NCI-H748 (cell line): Measurements from ENCODE around the gene UHMK1.
A peak's percentile ranks its signal among the peaks of the same experiment; 100 is the strongest.

Source experiments
- DNase-seq: peaks from one replicate; lab custom pipeline; 2025; ENCODE audit not compliant: unreplicated experiment; lab: John Stamatoyannopoulos, UW

Gene UHMK1

DNA sequence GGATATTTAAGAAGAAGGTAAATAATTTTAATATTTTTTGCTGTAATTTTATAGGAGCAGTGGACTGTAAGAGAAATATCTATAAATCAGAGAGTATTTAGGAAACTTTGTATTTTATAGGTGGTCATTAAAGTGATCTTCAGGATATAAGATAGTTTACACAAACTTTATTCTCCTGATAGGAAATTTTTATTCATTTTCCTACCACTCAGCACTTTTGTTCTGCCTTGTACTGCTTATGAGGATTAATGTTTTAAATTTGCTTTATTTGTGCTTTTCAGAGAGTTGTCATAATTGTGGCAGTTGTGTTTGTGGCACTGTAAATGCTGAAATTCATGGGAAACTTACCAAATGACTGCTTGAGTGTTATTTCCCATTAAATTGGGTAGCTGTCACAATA lies 29.7 kb downstream of the UHMK1 start:
- no peak for DNase-seq

DNA sequence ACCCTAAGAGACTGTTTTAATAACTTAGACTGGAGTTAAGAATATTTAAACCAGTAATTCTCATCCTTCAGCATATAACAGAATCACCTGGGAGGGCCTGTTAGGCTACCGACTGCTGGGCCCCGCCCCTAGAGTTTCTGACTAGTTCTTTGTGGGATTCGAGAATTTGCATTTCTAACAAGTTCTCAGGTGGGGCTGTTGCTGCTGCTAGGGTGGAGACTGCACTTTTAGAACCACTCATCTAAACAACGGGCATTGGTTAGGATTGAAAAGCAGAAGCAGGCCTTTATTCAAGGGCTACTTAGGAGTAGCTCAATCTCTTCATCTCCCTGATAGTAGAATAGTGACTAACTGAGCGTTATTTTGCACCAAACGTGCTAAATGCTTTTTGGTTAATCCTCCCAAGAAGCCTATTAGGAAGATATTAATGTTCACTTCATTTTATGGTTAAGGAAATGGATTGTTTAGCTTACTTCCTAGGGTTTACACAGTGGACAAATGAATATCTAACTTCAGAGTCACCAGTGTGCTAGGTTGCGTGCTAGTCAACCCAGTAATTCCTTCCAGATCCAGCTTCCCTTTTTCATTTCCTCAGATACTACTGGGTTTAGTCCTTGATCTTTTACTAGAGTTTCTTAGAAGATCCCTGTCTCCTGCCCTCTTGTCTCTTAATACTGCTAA lies 32.8 kb downstream of the UHMK1 start:
- no peak for DNase-seq

DNA sequence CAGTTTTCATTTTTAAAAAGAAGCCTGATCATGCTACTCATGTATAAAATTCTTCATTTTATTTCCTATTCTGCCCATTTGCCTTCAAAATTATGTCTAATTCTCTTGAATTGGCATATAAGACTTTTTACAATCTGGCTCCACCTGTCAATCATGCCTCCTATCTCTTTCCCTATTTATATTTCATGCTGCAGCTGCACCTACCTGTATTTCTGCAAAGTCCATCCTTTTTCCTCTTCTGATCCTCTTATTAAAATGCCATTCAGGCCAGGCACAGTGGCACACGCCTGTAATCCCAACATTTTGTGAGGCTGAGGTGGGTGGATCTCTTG lies 33.3 kb downstream of the UHMK1 start:
- DNase-seq, result no peak

DNA sequence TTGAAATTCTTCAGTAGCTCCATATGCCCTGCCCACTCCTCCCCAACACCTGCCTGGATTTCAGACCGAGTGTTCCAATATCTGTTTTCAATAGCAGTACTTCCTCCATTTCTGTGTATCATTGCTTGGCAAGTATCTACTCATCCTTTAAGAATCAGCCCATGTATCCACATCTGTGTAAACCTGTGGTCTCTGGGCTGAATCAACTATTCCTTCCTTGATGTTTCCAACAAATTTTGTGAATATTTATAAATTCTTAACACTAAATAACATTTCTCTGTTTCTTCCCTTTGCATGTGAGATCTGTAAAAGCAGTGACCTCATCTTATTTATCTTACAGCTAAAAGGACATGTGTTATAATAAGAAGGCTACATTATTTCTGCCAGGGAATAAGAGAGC lies 37.9 kb downstream of the UHMK1 start:
- no peak for DNase-seq

DNA sequence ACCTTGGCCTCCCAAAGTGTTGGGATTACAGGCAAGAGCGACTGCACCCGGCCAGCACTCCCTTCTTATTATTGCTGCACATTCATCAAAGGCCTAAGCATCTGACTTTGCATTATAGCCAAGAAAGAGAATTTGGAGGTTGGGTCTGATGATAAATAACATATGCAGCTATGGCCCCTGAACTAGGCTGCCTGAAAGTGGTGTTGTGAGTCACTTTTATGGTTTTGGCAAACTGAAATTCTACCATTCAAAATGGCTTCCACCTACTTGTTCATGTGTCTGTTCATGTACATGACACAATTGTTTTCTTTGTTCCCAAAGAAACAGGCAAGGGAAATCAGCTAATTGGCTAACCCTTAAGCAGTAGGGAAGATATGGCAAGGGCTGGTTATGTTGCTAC lies 38.9 kb downstream of the UHMK1 start:
- DNase-seq, result no peak

DNA sequence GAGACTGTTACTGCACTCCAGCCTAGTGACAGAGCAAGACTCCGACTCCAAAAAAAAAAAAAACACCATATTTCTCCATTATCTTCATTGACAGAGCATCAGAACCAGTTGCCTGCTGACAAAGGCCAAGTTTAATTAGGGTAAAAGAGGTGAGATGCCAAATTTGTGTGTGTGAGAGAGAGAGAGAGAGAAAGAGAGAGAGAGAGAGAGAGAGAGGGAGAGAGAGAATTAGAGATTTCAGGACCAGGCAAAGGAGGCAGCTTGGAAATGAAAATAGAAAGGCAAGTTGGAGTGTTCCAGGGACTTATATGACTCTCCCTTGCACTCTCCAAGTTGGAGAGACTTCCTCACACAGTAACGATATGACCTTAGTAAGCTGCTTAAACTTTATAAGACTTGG lies 39.6 kb downstream of the UHMK1 start:
- DNase-seq, result no peak

DNA sequence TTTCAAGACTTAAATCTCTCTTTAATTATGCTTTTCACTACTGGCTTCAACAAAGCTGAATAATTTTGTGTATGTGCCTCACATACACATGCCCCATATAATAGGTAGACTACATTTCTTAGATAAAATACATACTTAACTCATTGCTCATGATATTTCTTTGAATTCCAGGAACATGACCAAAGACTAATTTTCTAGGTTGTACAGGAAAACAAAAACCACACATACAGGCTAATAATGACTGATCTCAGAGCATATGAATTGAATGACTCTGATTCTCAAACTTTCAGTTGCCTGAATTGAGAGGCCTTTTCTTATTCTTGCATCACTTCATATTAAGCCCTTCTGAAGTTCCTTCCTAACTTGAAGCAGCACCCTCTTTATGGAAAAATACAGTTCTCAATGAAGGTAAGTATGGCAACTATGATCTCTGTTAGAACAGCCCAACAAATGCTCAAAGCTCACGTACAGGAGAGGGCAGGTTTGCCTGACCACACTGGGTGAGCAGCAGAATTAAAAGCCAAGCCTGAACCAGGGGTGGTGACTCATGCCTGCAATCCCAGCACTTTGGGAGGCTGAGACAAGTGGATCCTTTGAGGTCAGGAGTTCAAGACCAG lies 41.3 kb downstream of the UHMK1 start:
- no peak for DNase-seq

DNA sequence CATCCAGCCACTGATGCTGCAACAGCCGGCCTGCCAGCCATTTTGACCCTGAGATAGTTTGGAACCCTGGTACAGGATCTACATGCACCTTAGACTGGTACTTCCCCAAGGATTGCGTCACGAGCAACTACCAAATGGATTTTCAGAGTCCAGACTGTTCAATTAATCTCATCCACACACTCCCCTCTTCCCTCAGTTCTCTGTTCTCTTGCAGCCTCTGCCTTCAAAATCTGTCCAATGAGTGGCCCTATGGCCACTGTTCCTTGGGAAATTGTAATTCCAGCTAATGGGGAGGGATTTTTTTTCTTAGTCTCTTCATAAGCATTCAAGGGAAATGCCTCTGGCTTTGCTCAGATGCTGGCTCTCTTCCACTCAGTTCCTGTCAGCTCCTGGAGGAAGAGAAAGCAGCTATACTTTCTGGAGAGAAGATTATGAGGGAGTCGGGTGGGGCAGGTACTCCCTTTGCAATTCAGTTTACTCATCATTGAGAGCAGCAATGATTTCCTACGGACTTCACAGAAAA lies 44.1 kb downstream of the UHMK1 start:
- DNase-seq, result no peak

DNA sequence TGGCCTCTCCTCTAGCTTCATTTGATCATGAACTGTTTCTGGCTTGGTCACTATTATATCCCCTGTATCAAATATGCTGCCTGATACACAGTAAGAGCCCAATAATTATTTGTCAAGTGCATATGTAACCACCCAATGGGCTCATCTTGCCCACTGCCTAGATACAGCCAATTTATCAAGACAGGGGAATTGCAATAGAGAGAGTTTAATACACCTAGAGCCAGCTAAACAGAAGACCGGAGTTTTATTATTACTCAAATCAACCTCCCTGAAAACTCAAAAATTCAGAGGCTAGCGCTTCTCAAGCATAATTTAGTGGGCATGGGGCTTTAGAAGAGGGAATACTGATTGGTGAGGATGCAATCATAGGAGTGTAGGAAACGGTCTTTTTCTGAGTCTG lies 45.6 kb downstream of the UHMK1 start:
- DNase-seq, result no peak

DNA sequence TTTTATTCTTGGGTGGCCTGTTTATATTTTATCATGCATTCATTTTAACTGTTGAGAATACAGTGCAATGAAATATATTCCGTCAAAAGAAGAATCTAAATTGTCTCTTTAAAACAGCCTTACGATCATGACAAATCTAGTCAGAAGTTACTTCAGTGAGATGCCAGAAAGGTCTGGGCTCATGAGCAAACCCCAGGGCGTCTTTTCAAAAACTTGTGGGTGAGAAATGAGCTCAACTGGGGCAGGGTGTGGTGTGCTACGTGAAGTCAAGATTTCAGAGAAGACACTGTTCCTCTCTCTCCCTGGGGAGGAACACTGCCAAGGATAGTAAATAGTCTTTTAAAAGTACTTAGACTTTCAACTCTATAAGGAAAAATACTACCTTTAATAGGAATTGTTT lies 50.6 kb downstream of the UHMK1 start:
- no peak for DNase-seq

DNA sequence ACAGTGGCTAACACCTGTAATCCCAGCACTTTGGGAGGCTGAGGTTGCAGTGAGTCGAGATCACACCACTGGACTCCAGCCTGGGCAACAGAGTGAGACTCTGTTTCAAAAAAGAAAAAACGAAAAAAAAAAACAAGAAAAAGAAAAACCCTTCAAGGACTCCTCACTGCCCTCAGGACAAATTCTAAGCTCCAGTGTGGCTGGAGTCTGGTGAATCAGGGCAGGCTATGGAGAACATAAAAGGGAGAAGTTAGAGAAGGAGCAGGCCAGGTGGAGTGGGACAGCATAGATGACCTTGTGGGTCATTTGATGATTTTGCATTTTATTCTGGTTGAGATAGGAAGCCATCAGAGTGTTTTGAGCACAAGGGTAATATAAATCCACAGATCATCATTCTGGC lies 51.4 kb downstream of the UHMK1 start:
- DNase-seq, result no peak

DNA sequence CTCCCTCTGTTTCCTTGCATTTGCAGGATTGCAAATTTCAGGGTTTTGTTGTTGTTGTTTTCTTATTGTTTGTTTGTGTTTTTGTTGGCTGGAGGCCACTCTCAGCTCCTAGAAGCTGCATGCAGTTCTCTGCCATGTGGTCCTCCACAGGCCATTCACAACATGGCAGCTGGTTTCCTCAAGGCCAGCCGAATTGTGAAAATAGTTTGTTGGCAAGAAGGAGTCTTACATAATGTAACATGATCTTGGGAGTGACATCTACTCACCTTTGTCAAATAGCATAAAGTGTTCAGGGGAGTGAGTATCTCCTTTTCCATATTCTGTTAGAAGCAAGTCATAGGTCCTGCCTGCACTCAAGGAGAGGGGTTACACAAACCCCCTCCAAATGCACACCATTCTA lies 53.3 kb downstream of the UHMK1 start:
- no peak for DNase-seq

DNA sequence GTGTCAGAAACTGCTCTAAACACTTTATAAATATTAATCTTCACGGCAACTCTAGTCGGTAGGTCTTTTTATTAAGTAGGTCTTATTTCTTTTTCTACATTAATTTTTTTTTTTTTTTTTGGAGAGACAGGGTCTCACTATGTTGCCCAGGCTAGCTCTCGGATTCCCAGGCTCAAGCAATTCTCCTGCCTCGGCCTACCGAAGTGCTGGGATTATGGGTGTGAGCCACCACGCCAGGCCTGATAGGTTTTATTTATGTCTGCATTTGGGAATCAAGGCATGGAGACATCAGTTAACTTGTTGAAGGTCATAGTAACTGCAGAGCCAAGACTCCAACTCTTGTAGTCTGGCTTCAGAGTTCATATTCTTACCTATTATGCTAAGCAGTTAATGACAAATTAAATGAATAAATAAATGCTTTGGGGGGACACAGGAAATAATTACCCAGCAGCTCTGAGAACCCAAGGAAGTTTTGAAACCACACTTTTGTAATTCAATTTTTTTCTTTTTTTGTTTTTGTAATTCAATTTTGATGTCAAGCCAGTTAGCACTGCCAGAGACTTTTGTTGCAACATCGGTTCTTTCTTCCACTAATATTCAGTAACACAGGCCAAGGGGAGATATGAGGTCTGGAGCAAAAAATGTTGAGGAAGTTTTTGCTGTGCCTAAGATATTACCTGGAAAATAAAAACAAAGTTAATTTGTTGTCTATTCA lies 54.5 kb downstream of the UHMK1 start:
- DNase-seq, result no peak

DNA sequence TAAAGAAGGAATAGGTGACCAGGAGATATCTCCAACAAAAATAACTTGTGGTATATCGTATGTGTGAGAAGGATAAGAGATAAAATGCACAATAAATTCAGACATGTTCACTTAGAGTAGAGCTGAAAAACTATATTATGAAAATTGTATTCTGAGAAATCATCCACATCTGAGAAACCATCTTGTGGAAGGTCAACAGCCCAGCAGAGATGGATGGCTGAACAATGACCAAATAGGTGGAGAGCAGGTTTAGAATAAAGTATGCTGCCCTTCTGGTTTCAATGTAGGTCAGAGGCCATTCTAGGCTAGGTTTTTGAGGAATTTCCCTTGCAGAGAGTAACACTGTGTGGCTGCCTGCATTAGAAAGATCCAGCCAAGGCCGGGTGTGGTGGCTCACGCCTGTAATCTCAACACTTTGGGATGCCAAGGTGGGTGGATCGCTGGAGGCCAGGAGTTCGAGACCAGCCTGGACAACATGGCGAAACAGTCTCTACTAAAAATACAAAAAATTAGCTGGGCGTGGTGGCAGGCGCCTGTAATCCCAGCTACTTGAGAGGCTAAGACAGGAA lies 55.1 kb downstream of the UHMK1 start:
- DNase-seq, result no peak

DNA sequence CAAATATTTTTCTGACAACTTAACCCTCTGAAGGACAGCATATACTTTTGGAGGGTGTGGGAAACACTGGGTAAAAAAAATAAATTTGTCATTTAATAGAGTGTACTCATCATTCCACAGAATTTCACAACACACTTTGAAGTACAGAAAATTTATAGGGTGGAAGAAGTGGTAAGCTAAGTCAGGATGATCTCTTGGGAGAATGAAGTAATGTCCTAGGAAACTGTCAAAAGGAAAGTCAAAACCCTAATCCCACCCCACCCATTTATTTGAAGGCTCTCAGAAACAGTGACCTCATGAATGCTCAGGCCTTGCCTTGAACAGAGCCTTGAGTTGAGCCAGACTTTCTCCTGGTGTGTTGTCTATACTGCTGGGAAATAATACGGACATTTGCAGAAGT lies 56.6 kb downstream of the UHMK1 start:
- DNase-seq, result no peak

DNA sequence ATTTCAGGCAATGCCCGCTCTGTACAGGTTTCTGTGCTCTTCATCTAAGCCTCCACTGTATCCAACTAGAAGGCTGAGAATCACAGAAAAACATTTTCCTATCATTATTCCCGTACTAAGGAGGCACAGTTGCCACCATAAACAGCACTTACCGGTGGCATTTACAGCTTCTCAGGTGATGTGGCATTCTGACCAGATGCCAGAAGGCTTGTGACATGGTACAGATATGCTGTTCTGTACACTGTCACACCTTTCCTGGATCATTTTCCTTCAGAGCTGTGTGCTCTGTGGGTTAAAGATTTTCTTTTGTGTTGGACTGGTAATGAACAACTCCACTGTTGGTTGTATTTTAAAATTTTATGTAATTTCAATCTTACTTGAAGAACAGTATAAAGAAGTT lies 59.9 kb downstream of the UHMK1 start:
- DNase-seq, result no peak

DNA sequence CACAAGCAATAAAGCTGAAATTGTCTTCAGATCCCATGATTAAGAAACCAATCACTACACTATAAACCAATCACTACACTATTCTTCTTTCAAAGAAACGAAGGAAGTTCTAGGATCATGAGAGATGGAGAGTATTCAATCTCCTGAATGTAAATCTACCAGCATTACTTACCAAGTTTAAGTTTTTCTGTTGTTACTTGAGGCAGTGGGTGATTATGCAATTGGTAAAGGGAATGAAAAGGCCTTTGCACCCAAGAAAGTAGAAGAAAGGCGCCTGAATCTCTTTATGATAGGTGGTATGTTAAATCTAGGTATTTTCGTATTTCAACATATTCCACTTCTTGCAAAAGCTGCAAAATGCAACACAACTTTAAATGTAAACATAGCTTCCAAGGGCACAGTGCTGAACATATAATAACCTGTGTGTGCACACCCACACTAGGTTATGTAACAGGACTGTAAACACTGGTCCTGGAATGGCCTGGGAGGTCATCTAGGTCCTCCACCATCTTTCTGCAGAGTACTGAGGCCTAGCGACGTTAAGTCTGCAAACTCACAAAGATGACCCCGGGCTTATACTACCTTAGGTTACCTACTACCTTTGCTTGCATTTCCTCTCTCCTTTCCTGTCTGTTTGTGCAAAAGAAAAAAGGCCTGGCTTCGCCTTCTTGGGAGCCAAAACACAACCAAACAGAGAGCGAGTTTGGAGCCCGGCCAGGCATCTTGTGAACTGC lies 62.9 kb downstream of the UHMK1 start:
- no peak for DNase-seq

DNA sequence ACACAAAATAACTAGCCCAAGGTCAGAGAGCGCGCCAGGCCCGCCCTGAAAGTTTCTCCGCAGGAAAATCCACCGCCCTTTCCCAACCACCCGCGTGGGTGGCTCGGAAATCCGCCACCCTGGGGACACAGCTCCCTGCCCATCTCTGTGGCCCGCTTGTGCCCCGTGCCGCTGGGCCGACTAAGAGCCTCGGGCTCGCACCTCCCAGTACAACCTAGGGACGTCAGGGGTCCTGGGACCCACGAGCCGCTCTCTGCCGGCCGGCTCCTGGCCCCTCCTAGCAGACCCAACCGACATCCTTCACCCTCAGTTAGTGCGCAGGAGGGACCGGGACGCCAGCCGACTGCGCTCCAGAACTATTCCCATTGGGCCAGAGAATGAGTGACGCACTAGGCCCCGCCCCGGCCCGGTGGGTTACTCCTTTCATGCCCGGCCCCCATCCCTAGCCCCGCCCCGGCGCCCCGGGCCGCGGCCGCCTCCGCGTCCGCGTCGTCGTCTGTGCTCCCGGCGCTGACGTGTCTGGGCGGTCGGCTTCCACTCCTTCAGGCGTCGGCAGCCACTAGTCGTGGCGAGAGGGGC lies 63.5 kb downstream of the UHMK1 start:
- DNase-seq, result peak; percentile 96

DNA sequence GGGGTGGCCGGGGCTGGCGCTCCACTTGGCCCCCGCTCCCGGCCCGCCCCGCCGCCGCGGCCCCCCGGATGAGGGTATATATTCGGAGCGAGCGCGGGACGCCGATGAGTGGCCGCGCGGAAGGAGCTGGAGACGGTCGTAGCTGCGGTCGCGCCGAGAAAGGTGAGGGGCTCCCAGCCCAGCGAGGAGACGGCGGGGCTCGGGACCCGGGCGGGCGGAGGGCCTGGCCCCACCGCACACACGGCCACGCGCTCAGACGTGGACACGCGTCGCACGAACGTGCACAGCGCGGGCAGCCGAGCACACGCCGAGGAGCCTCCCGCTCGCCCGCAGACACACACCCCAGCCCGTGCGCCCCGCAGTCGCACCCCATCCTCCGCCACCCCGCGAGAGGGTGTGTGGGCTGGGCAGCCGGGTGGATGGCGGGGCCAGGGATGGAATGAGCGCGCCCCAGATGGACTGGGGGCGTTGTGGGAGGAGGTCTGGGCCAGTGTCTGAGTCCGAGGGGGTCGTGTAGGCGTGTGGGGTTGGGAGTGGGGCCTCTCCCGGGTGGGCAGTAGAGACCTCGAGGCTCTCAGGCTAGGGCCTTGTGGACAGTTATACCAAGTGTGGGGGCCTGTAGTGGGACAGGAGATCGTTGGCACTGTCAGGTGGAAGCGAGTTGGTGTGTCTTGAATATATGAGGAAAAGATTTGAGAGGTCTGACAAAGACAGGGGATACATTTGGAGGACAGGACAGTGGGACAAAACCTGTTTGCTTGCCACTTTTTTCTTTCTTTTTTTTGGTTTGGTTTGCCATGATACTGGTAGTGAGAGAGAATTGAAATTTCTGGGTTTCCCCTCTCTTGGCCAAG lies 64.2 kb downstream of the UHMK1 start, which contains the start of gene UAP1:
TSS of gene UAP1 (plus strand) at position 107 of the 854 bp plus-strand sequence. CDS start 4,347 bp downstream, outside the sequence.
- DNase-seq, result peak; percentile 59

DNA sequence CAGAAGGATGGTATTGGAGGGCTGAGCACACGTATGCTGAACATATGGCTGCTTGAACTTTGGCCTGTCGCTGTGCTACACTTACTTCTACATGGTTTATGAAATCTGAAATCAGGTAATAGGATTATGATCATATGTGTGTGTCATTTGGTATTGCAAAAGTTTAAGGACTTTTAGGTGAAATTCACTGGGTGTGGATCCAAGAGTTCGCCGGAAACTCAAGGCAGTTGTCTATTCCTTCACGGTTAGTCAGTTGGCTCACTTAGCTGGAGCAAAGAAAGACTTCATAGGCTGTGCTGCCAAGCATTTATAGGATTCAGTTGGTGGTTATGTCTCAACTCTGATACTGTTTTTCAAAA lies 64.8 kb downstream of the UHMK1 start:
- peak; percentile 23 for DNase-seq
